ENCODE results near the gene PRKG2. TPM values are rescaled to one million over a fixed set of nuclear protein-coding genes. Genes with fewer than 3 reads are reported as not detected.

Gene PRKG2
- total RNA-seq, 1 donor from 2014 or later: not detected

DNA sequence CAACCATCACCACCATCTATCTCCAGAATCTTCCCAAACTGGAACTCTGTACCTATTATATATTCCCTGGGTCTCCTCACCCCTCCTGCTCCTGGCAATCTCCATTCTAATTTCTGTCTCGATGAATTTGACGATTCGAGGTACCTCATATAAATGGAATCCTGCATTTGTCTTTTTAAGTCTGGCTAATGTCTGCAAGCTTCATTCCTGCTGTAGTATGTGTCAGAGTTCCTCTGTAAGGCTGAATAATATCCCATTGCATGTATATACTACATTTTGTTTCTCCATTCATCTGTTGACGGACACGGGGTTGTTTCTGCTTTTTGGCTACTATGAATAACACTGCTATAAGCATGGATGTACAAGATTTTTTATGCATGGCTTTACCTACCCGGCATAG, 19.5 kb downstream of the PRKG2 start:
- Mint-ChIP-seq H3K4me1 (ENCODE audit: unreplicated experiment) (no peaks in the 10 kb centered on the region), H3K4me3 (ENCODE audit: unreplicated experiment) (no peak overlapping the region), H3K27ac (ENCODE audit: unreplicated experiment) (no peak overlapping the region), H3K27me3 (ENCODE audit: unreplicated experiment) (no peaks in the 10 kb centered on the region), H3K36me3 (ENCODE audit: unreplicated experiment) (no peaks in the 10 kb centered on the region), H3K9me3 (ENCODE audit: unreplicated experiment) (no peaks in the 10 kb centered on the region)
- TF ChIP-seq, protein P1, sequence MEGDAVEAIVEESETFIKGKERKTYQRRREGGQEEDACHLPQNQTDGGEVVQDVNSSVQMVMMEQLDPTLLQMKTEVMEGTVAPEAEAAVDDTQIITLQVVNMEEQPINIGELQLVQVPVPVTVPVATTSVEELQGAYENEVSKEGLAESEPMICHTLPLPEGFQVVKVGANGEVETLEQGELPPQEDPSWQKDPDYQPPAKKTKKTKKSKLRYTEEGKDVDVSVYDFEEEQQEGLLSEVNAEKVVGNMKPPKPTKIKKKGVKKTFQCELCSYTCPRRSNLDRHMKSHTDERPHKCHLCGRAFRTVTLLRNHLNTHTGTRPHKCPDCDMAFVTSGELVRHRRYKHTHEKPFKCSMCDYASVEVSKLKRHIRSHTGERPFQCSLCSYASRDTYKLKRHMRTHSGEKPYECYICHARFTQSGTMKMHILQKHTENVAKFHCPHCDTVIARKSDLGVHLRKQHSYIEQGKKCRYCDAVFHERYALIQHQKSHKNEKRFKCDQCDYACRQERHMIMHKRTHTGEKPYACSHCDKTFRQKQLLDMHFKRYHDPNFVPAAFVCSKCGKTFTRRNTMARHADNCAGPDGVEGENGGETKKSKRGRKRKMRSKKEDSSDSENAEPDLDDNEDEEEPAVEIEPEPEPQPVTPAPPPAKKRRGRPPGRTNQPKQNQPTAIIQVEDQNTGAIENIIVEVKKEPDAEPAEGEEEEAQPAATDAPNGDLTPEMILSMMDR (IDR thresholded peaks at IDR 0.05): no peak
- DNase-seq (ENCODE audit: extremely low spot score, unreplicated experiment): no peak

DNA sequence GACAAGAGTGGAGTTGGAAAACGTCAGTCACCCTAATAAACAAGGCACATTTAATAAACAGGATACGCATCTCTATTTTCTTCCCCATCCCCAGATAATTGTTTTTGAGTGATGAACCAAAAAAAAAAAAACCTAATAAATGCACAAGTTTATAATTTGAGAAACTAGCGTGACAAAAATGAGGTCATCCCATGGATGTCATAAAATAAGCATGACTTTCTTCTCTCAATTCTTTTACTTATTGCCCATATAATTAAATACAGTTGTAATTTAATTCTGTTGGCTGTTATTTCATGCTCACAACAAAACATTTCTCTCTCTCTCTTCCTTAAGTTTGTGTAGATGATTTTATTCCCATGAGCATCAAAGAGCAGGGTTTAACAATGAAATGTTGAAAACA, 20.7 kb downstream of the PRKG2 start:
- Mint-ChIP-seq H3K36me3 (ENCODE audit: unreplicated experiment) (no peaks in the 10 kb centered on the region), H3K27ac (ENCODE audit: unreplicated experiment) (no peak overlapping the region), H3K4me3 (ENCODE audit: unreplicated experiment) (no peak overlapping the region), H3K4me1 (ENCODE audit: unreplicated experiment) (no peaks in the 10 kb centered on the region), H3K9me3 (ENCODE audit: unreplicated experiment) (no peaks in the 10 kb centered on the region), H3K27me3 (ENCODE audit: unreplicated experiment) (no peaks in the 10 kb centered on the region)
- DNase-seq (ENCODE audit: extremely low spot score, unreplicated experiment): no peak
- TF ChIP-seq, protein P1 (IDR thresholded peaks at IDR 0.05): no peak

DNA sequence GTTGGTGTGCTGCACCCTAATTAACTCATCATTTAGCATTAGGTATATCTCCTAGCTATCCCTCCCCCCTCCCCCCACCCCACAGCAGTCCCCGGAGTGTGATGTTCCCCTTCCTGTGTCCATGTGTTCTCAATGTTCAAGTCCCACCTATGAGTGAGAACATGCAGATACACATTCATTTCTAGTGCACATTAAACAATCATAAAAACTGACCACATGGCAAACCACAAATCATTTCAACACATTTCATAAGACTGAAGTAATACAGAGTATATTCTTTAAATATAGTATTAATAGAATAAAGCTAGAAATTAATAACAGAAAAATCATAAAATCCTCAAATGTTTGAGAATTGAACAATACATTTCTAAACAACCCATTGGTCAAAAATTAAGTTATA, 34.1 kb downstream of the PRKG2 start:
- TF ChIP-seq, protein P1 (IDR thresholded peaks at IDR 0.05): no peak
- no peak for DNase-seq (ENCODE audit: extremely low spot score, unreplicated experiment)
- no peak overlapping the region for H3K4me3 Mint-ChIP-seq (ENCODE audit: unreplicated experiment)

DNA sequence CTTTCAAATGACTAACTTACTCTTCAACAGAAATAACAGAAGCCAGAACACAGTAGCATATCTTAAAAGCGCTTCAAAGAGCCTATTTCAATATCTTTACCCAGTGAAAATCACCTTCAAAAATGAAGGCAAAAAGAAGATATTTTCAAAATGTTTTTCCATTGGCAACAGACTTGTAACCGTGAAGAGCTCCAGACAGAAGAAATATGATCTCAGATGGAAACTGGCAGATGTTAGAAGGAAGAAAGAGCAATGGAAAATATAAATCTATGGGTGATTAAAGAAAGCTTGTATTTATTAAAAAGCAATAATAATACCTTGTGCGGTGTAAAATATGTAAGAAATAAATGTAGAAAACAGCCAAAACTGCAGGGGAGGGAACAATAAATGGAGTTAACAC, 35.7 kb downstream of the PRKG2 start:
- peaks cover 2% of the 10 kb centered on the region for H3K27me3 Mint-ChIP-seq (ENCODE audit: unreplicated experiment)
- no peak for DNase-seq (ENCODE audit: extremely low spot score, unreplicated experiment)
- peaks cover 4% of the 10 kb centered on the region for H3K9me3 Mint-ChIP-seq (ENCODE audit: unreplicated experiment)
- no peak overlapping the region for H3K27ac Mint-ChIP-seq (ENCODE audit: unreplicated experiment)
- H3K4me1 Mint-ChIP-seq (ENCODE audit: unreplicated experiment): no peaks in the 10 kb centered on the region
- H3K36me3 Mint-ChIP-seq (ENCODE audit: unreplicated experiment): no peaks in the 10 kb centered on the region
- H3K4me3 Mint-ChIP-seq (ENCODE audit: unreplicated experiment): no peak overlapping the region
- TF ChIP-seq, protein P1 (IDR thresholded peaks at IDR 0.05): no peak

More for the DNA sequence above, 34.1 kb downstream of the PRKG2 start:
- H3K9me3 Mint-ChIP-seq (ENCODE audit: unreplicated experiment): peaks cover 4% of the 10 kb centered on the region
- no peaks in the 10 kb centered on the region for H3K27me3 Mint-ChIP-seq (ENCODE audit: unreplicated experiment)
- H3K4me1 Mint-ChIP-seq (ENCODE audit: unreplicated experiment): no peaks in the 10 kb centered on the region
- H3K36me3 Mint-ChIP-seq (ENCODE audit: unreplicated experiment): no peaks in the 10 kb centered on the region
- H3K27ac Mint-ChIP-seq (ENCODE audit: unreplicated experiment): no peak overlapping the region

DNA sequence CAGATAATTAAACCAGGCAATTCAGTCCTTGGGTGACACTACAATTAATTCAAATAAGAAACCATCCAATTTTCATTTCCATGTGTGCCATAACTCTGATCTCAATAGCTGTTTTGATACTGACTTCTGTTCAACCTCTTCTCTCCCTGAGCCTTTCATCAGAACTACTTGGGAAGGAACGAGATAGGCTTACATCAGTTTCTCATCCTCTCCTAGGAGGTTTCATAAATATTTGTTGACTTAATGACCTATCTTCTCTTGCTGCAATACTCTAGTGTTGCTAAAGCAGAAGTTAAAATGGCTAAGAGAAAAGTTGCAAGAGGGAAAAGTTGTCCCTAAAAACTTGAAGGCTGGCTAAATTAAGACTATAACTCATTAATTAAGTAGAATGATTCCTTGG, 41.8 kb downstream of the PRKG2 start:
- no peaks in the 10 kb centered on the region for H3K4me1 Mint-ChIP-seq (ENCODE audit: unreplicated experiment)
- H3K4me3 Mint-ChIP-seq (ENCODE audit: unreplicated experiment): no peak overlapping the region
- peaks cover 6% of the 10 kb centered on the region for H3K27me3 Mint-ChIP-seq (ENCODE audit: unreplicated experiment)
- H3K36me3 Mint-ChIP-seq (ENCODE audit: unreplicated experiment): no peaks in the 10 kb centered on the region
- H3K9me3 Mint-ChIP-seq (ENCODE audit: unreplicated experiment): peaks cover 2% of the 10 kb centered on the region
- no peak overlapping the region for H3K27ac Mint-ChIP-seq (ENCODE audit: unreplicated experiment)
- TF ChIP-seq, protein P1 (IDR thresholded peaks at IDR 0.05): no peak
- no peak for DNase-seq (ENCODE audit: extremely low spot score, unreplicated experiment)
